GM18517 (cell line): Measurements from ENCODE around the gene RASGRP3.
A peak's percentile ranks its signal among the peaks of the same experiment; 100 is the strongest.
"Not testable (repeated sequence)": the region's sequence is repeated elsewhere in the genome, so short reads cannot be mapped to it uniquely, and the experiment has no call there.

ENCODE experiments used
- ATAC-seq: cut with Tn5 transposase; IDR thresholded peaks from one replicate; pipeline ENCODE4 v1.9.1; 2021; ENCODE audit warnings: mild to moderate bottlenecking, moderate library complexity; ENCODE audit not compliant: unreplicated experiment

RASGRP3 gene

DNA sequence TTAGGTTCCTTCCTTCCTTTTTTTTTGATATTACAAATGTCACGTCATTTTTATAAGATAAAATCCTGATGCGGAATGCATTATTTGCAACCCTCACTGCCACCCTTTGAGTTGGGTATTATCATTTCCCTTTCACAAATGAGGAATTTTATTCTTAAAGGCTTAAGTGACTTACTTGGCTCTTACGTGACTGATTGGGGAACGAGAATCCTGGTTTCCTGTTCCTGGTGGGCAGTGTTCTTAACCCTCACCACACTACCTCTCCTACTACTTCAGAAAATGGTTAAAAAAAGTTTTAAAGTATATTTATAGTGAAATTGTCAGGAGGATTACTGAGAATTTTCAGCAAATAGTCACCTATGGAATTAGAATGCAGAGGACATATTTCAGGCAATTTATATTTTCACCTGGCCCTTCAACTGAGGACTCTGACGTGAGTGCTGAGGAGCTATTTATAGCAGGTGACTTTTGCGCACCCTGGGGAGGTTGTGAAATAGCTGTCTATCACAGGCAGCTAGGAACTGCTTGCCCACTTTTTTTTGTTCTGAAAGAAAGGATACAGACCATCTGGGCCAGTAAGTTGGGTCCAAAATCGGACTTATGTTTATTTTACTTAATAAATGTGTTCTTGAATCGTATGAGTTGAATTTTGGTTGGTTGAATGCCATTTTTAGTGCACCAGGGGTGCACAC is 18.7 kb upstream of the RASGRP3 start:
- peak; percentile 65 for ATAC-seq

DNA sequence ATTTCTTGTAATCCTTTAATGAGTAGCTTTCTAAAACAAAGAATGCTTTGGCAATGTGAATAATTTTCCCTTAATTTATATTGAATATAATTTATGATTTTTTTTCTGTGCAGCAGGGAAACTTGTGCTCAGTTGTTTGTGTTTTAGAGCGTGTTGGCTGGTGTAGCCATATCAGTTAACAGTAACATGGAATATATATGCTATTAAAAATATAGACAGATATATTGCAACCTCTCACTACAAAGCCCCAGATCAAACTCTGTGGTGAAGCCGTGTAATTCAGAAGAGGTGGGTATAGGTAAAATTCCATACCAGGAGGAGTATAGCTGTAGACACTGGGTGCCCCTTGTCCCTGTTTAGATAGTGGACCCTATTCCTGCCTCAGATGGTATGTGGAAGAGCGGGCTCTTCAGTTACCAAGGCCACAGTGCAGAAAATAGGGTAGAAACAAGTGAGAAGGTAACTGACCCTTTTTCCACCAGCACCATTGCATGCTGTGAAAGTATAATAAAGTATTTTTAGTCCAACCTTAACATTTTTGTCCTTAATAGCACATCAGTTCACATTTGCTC is 18.1 kb upstream of the RASGRP3 start:
- ATAC-seq: no peak

DNA sequence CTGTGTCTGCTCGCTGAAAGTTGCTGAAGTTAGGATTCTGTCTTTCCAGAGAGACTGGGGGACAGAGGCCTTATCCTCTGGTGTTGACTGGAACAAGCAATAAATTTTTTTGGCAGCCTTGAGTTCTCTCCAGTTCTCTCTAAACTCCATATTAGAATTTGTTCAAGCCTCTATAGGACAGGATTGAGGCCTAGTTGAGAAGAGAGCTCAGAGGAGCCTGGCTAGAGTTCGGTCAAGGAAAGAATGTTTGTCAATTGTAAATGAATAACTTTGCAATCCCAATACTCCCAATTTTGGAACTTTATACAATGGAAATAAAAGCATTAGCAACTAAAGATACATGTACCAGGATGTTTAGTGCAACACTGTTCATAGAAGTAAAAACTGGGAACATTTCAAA is 16.7 kb upstream of the RASGRP3 start:
- ATAC-seq: no peak

DNA sequence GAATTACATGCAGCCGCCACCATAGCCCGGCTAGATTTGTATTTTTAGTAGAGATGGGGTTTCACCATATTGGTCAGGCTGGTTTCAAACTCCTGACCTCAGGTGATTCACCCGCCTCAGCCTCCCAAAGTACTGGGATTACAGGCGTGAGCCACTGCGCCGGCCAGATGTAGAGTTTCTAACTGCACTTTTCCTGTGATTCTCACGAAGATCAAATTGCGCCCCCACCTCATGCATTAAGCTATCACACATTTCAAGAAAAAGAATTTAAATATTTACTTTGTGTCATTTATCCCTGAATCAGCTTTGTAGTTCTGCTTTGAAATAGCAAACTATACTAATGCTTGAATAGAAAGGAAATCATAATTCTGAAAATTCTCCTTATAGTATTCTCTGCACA is 13.9 kb upstream of the RASGRP3 start:
- ATAC-seq: not testable (repeated sequence)

DNA sequence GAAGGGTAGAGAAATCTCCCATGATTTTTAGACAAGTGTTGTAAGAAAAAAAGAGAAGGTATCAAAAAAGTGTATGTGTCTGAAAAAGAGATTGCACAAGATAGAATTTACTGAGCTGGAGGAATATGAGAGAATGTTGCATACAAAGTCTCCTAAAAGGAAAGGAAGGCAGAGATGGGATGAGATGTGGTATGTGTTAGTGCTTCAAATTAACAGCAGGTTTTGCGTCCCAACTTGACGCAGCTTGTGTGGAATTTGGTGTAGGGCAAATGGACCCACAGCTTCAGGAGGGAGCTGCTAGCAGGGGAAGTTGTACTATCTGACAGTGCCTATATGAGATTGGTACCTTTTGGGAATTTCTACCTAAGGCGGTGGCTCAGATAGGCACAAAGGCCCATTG is 9.0 kb upstream of the RASGRP3 start:
- no peak for ATAC-seq

DNA sequence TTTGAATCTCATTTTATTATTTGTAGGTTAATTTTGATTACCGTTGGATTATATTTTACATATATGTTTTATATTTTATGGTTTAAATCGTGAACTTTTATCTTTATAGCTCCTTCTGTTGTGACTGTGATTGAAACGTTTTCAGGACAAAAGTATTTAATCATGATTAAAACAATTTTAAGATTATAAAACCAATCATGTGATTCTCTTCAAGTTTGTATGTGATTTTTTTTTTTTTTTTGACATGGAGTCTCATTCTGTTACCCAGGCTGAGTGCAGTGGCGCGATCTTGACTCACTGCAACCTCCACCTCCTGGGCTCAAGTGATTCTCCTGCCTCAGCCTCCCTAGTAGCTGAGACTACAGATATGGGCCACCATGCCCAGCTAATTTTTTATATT is 7.2 kb upstream of the RASGRP3 start:
- no peak for ATAC-seq

DNA sequence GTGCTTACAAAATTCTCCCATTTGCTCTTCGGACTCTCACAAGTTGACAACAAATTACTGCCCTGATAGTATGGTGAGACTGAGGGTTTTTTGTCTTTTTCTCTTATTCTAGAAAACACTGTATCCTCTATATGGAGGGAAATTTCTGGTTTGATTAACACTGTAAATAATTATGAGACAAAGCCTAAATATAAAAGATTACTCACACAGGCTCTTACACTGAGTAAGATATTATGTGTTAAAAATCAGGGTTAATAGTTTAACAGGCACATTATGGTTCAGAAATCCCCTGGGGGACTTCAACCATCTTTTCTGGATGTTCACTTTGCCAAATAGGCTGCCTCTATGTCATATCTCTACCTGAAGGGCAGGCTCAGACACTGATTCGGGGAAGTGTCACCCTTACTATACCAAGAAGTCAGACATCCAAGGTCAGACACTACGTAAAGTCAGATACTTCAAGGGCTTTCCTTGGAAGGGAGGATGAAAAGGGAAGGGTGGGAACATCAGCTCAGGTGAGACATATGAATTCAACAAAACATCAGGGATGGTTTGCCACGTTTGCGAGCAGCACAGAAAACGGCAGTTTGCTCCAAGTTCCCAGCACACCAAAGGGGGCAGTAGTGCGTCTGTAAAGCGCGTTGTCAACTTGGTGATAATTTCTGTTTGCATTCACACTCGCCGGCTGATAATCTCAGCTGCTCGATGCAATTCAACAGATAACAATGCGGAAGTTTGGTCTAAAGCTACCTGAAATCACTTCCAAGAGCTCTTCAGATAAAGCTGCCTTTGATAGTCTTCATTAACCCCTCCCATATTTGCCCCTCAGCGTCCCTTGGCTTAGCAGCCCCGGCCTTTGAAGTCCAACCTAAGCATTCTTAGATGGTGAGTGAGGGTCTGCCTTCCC is 972 bp upstream of the RASGRP3 start:
- ATAC-seq: peak; percentile 51

DNA sequence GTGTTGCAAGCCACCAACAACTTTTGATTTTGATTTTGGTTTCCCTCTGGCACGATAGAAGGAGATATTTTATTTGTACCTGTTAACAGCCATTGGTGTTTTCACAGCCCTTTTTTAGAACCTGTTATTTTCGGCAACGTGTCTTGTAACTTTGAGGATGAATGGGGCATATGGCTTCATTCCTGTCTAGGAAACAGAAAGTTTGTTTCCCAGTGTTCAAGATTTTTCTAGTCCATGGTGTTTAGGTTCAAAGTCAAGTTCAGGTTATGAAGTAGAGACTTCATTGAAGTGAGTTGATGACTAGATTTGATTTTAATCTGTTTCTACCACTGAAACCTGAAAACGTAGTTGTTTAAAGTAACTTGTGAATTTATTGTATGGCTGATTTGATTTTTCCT is 343 bp downstream of the RASGRP3 start:
- no peak for ATAC-seq

DNA sequence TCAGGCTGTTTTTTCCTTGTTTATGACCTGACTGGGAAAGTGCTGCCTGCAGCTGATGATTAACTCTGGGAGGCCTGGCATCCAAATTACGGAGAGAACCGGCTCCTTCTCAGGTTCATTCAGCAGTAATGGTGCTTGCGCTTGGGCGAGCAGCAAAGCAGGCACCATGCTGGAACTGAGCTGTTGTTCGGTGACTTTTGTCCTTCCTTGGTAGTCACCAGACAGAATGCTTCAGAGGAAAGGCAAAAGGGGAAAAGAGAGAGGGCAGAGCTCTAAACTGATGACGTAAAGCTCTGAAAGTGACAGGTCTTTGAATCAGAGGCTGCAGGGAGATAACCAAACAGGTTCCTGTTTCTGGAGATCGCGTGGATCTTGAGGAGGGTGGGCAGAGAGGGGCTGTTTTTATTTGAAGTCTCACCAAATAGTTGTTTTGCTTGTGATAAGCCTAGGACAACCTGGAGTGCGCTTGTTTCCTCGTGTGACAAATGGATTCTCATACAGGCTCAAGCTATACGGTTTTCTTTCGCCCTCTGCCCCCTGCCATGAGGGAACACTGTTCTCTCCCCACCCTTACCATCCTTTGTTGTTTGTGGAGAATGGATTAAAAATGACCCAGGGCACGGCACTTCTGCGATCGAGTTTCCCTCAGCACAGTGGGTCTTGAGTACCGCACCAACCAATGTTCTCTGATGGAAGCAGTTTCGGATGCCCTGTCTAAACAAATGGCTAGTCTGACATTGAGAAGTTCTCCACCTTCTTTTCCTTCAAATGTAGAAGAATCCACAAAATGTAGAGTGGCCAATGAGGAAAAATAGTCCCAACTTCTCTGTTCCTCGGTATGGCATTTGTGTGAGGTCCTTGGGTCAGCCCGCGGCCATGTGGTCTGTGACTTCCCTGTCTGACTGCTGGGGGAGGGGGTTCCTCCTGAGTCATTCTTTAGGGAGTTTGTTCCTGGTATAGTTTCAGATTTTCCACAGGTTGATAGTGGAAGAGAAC is 1.3 kb downstream of the RASGRP3 start:
- peak; percentile 31 for ATAC-seq

DNA sequence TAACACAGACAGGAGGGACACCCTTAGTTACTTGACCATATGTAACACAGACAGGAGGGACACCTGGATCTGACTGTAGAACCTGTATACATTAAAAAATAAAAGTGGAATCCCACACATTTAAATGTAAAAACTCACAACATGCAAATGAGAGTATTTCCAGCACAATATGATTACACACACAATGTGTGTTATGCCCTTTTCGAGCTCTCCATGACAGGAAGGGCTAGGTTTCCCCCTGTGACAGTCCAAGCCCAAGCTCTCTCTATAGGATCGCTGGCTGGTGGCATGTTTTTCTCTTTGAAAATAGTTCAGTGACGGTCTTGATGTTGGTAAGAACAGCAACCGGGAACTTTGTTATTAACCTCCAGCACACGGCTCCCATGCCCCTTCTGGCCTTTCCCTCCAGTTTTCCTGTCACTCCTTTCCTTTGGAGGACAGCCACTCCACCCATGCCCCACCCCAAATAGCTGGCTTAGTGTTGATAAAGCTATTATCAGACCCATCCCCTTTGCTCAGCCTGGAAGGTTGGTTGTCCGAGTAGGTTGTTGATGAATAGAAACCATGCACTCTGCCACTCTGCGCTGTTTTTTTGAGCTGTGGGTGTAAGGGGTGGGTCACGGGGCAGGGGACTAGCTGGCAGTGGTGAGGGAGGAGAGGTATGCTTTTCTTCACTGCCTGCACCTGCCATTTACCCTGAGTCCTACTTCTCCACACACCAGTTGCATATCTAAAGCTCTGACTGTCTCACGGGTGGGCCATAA is 2.7 kb downstream of the RASGRP3 start:
- ATAC-seq: no peak

DNA sequence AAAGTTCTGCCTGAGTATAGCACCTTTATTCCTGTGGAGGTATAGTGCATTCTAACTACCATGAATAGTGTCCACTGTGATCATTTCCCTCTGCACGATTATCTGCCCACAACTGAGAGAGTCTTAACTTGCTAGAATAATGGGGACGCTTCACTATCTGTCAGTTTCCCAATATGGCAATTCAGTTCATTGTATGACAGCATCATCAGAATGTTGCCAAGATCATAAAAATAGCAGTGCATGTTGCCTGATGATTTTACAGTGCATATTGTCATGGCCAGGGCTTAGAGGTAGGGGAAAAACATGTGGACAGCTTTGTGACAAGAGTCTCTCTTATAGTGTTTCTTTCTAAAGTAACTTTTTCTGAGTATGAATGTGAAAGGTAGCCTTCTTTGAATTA is 6.1 kb downstream of the RASGRP3 start:
- ATAC-seq: no peak

DNA sequence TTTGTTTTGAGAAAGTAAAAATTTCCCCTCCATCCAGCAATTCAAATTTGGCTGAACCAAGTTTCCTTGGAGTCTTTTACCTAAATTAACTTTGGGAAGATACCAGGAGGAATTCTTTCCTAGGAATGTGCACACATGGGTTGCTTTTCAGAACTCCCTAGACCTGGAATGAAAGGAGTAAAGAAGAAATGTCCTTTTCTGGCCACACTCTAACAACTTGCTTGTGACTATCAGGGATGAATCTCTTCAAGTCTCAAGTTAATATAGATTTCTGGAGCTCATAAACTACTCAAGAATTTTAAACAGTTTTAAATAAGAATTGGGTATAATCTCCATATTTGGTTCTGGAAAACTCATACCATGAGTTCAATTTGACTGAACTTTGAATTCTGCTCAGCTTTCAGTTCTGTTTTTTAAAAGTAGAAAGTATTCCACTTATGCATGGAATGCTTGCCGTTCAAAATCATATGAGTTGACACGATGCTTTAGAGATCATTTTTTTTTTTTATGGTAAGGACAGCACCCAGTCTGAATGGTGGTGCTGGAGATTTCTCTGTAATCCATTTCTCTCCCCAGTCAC is 7.7 kb downstream of the RASGRP3 start:
- ATAC-seq: peak; percentile 17

DNA sequence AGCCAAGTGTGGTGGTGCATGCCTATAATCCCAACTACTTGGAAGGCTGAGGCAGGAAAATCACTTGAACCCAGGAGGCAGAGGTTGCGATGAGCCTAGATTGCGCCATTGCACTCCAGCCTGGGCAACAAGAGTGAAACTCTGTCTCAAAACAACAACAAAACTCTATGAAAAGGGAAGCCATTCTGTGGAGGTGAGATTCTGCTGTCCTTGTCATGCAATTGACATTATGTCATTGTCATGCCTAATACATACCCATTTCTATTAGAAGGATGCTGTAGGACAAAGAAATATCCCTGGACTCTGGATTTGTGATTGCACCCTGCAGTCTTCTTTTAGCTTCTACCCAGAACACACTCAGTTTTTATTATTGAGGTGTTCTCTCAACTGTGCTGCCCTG is 8.6 kb downstream of the RASGRP3 start:
- no peak for ATAC-seq

DNA sequence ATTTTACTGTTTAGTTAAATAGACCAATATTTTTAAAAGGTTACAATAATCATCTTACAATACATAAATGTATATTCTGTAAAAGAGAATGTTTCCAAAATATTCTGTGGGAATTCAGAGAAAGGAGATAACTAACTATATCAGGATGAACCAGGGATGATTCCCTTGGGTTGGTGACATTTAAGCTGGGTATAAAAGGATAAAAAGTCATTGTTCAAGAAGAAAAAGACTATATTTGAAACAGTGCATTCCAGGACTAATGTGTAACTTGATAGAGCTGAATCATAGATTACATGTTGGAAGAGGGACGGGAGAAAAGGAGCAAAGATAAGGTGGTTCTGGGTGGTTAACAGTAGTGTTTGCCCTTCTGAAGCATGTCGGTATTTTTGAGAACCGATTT is 10.1 kb downstream of the RASGRP3 start:
- no peak for ATAC-seq

DNA sequence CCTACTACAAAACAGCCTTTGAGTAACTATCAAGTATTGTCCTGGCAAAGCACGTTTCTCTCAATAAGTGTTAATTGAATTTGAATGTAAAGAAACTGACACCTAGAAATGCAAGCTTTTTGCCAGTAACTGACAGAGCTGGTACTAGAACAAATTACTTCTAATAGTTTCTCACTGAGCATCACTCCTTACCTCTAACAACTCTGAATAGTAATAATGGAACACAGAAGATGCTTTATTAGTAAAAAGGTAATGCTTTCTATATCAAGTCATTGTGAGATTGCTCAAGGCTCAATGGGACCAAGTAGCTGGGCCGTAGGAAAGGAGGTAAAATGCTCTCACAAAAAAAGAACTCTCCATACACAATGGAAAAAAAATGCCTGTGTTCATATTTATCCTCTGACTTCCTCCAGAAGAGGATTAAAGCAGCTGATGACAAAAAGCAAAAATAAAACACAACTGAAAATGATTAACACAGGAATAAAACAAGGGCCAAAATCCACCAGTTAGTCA is 11.8 kb downstream of the RASGRP3 start:
- peak; percentile 37 for ATAC-seq

DNA sequence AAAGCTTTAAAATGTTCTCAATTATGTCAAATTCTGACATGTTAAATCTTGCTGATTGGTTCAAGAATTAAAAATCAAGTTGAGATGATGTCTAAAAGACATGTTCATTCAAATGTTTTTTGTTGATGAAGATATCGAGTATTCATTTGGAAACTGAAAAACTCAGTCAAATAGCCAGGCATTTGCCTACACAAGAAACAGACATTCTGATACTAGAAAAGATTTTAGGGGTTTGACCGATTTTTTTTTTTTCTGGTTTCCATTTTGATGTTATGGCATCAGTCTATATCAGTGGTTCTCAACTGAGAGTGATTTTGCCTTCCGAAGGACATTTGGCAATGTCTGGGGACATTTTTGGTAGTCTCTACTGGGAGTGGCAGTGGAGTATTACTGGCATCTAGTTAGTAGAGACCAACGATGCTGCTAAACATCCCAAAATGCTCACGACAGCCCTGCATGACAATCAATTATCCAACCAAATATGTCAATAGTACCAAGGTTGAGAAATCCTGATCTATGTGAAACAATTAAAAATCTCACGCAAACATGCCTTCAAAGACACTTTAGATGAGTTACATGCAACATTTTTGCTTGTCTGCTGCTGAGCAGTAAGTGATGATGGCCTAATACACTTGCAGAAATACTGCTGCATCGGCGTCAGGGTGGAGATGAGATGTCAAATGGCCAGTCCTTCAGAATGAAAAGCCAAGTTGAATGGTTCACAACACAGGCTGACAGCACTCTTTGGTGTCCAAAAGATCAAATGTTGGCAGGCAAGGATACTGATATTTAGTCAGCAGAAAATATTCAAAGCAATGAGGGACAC is 12.5 kb downstream of the RASGRP3 start:
- ATAC-seq: peak; percentile 58

DNA sequence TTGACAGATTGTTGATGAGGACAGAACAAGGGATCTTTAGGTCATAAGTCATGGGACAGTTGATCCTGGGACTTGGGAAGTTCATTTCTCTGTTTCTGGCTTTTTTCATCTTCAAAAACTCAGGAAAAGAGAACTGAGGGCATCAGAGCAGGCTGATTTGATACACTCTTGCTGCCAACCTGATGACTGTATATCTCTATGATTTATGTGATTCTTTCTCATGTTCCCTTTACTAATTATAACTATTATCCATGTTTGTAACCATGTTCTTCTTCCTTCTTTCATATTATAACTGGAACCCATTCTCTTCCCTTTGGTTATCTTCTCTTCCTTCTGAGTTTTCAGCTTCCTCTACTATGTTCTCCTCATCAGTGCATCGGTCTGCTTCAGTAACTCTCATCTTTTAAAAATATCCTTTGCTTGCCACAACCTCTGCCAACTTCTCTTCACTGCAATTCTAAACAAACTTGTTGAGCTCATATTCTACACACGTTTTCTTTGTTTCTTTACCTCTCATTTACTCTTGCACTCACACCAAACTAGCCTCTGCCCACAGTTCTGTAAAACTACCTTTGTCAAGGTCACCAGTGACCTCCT is 13.5 kb downstream of the RASGRP3 start:
- no peak for ATAC-seq

DNA sequence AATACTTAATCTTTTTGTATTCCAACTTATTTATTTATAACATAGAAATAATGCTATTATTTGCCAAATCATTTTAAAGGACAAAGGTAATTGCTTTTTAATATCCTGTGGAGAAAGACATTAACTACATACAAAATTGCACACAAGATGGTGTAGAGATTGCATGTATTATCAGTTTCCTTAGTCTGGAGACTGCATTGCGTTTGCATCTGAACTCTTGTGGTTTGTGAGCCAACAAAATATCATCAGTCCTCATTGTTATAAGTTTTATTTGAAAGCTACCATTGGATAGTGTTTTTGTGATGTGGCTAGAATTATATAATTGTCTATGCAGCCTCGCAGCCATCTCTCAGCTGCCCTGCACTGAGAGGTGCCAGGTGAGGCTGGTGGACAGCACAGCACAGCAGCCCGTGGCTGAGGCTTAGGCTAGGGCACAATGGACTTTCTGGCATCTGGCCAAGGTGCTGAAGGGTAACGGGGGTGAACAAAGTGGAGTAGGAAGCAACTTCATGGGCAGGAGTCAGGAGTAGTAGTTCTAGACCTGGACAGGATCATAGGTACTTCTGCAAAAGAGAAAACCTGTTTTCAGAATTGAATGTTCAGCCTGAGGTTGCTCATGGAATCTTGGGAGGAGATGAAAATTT is 15.1 kb downstream of the RASGRP3 start:
- no peak for ATAC-seq
